HEK293 (cell line): Measurements from ENCODE around the gene ABLIM2.

Experiments used
- CTCF ChIA-PET: fragments of 350-600 bp; formaldehyde crosslinking; extraction: SDS; loops from one replicate; lab custom pipeline; 2021; ENCODE audit warnings: antibody characterized with exemption; lab: Yijun Ruan, JAX
- POLR2A ChIA-PET: fragments of 300-600 bp; formaldehyde crosslinking; extraction: SDS; loops from one replicate; lab custom pipeline; 2020; ENCODE audit warnings: antibody characterized with exemption, inconsistent platforms; lab: Yijun Ruan, JAX
- H3K27ac ChIP-seq: fragments of 200-500 bp; sonication (Bioruptor generic); 2 replicates; pipeline ENCODE4 v1.5.1; 2014; ENCODE audit warnings: low read depth, low read length, control low read depth, inconsistent platforms; ENCODE audit errors: extremely low read depth
- H3K36me3 ChIP-seq, 2 experiments: fragments of 200-500 bp in 1 of 2; sonication (Bioruptor generic) in 1 of 2; 1 replicate in 1 of 2; 2 replicates in 1 of 2; pipeline ENCODE4 v1.5.1; 2014 to 2017; ENCODE audit warnings: inconsistent platforms in 2 of 2, low read length in 2 of 2; ENCODE audit not compliant: control insufficient read depth in 2 of 2, insufficient read depth in 1 of 2
- H3K4me1 ChIP-seq: fragments of 200-500 bp; sonication (Bioruptor generic); 2 replicates; pipeline ENCODE4 v1.5.1; 2014; ENCODE audit warnings: mild to moderate bottlenecking, low read length, inconsistent platforms; ENCODE audit not compliant: control insufficient read depth, insufficient read depth
- H3K4me3 ChIP-seq: 2 replicates; pipeline ENCODE4 v1.5.1; 2011; ENCODE audit warnings: low read depth, mild to moderate bottlenecking, control low read depth, low read length, moderate library complexity
- H3K9me3 ChIP-seq: fragments of 200-500 bp; sonication (Bioruptor generic); 2 replicates; pipeline ENCODE4 v1.5.1; 2014; ENCODE audit warnings: low read depth, low read length, inconsistent platforms; ENCODE audit not compliant: control insufficient read depth, insufficient read depth
- GFI1B ChIP-seq: fragments of 450-650 bp; formaldehyde crosslinking; IDR thresholded peaks from 2 replicates; pipeline ENCODE4 v1.5.1; 2016; ENCODE audit warnings: missing biosample characterization, missing genetic modification characterization
- GLIS1 ChIP-seq: fragments of 450-650 bp; formaldehyde crosslinking; IDR thresholded peaks from 2 replicates; pipeline ENCODE4 v1.5.1; 2016; ENCODE audit warnings: missing biosample characterization, missing genetic modification characterization
- KLF8 ChIP-seq: fragments of 450-650 bp; formaldehyde crosslinking; IDR thresholded peaks from 2 replicates; pipeline ENCODE4 v1.5.1; 2016; ENCODE audit warnings: missing biosample characterization, missing genetic modification characterization
- KLF9 ChIP-seq: fragments of 450-650 bp; formaldehyde crosslinking; IDR thresholded peaks from 2 replicates; pipeline ENCODE4 v1.5.1; 2016; ENCODE audit warnings: missing biosample characterization, missing genetic modification characterization, low read depth
- SALL2 ChIP-seq: fragments of 450-650 bp; formaldehyde crosslinking; IDR thresholded peaks from 2 replicates; pipeline ENCODE4 v1.5.0; 2017; ENCODE audit warnings: missing biosample characterization, mild to moderate bottlenecking, missing genetic modification characterization, borderline replicate concordance
- SCRT1 ChIP-seq: fragments of 450-650 bp; formaldehyde crosslinking; IDR thresholded peaks from 2 replicates; pipeline ENCODE4 v1.5.1; 2016; ENCODE audit warnings: missing biosample characterization, missing genetic modification characterization, borderline replicate concordance
- TRIM28 ChIP-seq: IDR thresholded peaks from 2 replicates; pipeline ENCODE4 v1.6.1; 2011; ENCODE audit warnings: low read length, control low read depth, borderline replicate concordance
- TSHZ1 ChIP-seq: fragments of 450-650 bp; formaldehyde crosslinking; IDR thresholded peaks from 2 replicates; pipeline ENCODE4 v1.5.1; 2016; ENCODE audit warnings: missing biosample characterization, missing genetic modification characterization, borderline replicate concordance
- WT1 ChIP-seq: fragments of 450-650 bp; formaldehyde crosslinking; IDR thresholded peaks from 2 replicates; pipeline ENCODE4 v1.5.1; 2016; ENCODE audit warnings: missing biosample characterization, missing genetic modification characterization
- YY1 ChIP-seq: fragments of 450-650 bp; formaldehyde crosslinking; IDR thresholded peaks from 2 replicates; pipeline ENCODE4 v1.5.1; 2018; ENCODE audit warnings: missing biosample characterization, missing genetic modification characterization
- ZFP37 ChIP-seq: fragments of 450-650 bp; formaldehyde crosslinking; IDR thresholded peaks from 2 replicates; pipeline ENCODE4 v1.5.1; 2016; ENCODE audit warnings: missing biosample characterization, missing genetic modification characterization
- ZNF10 ChIP-seq: fragments of 450-650 bp; formaldehyde crosslinking; IDR thresholded peaks from 2 replicates; pipeline ENCODE4 v1.5.1; 2017; ENCODE audit warnings: missing biosample characterization, missing genetic modification characterization
- ZNF140 ChIP-seq: fragments of 450-650 bp; formaldehyde crosslinking; IDR thresholded peaks from 2 replicates; pipeline ENCODE4 v1.5.1; 2016; ENCODE audit warnings: missing biosample characterization, missing genetic modification characterization
- ZNF211 ChIP-seq: fragments of 450-650 bp; formaldehyde crosslinking; IDR thresholded peaks from 2 replicates; pipeline ENCODE4 v1.5.1; 2016; ENCODE audit warnings: low read depth, missing biosample characterization, missing genetic modification characterization
- ZNF214 ChIP-seq: fragments of 450-650 bp; formaldehyde crosslinking; IDR thresholded peaks from 2 replicates; pipeline ENCODE4 v1.5.1; 2017; ENCODE audit warnings: missing biosample characterization, mild to moderate bottlenecking, missing genetic modification characterization, borderline replicate concordance
- ZNF24 ChIP-seq: fragments of 450-650 bp; formaldehyde crosslinking; IDR thresholded peaks from 2 replicates; pipeline ENCODE4 v1.5.1; 2016; ENCODE audit warnings: missing biosample characterization, missing genetic modification characterization
- ZNF266 ChIP-seq: fragments of 450-650 bp; formaldehyde crosslinking; IDR thresholded peaks from 2 replicates; pipeline ENCODE4 v1.5.1; 2016; ENCODE audit warnings: missing biosample characterization, missing genetic modification characterization, low read depth
- ZNF341 ChIP-seq: fragments of 450-650 bp; formaldehyde crosslinking; IDR thresholded peaks from 2 replicates; pipeline ENCODE4; 2016; ENCODE audit warnings: low read depth, missing biosample characterization, missing genetic modification characterization
- ZNF366 ChIP-seq: fragments of 450-650 bp; formaldehyde crosslinking; conservative IDR thresholded peaks from 2 replicates; pipeline ENCODE4 v1.5.1; 2016; ENCODE audit warnings: missing biosample characterization, missing genetic modification characterization
- ZNF423 ChIP-seq: fragments of 450-650 bp; formaldehyde crosslinking; IDR thresholded peaks from 2 replicates; pipeline ENCODE4 v1.5.1; 2016; ENCODE audit warnings: missing biosample characterization, missing genetic modification characterization
- ZNF544 ChIP-seq: fragments of 450-650 bp; formaldehyde crosslinking; IDR thresholded peaks from 2 replicates; pipeline ENCODE4 v1.5.0; 2017; ENCODE audit warnings: missing biosample characterization, missing genetic modification characterization
- ZNF623 ChIP-seq: fragments of 450-650 bp; formaldehyde crosslinking; IDR thresholded peaks from 2 replicates; pipeline ENCODE4 v1.5.1; 2016; ENCODE audit warnings: missing biosample characterization, missing genetic modification characterization
- ZNF639 ChIP-seq: fragments of 450-650 bp; formaldehyde crosslinking; IDR thresholded peaks from 2 replicates; pipeline ENCODE4 v1.5.1; 2016; ENCODE audit warnings: missing biosample characterization, missing genetic modification characterization
- ZNF692 ChIP-seq: fragments of 450-650 bp; formaldehyde crosslinking; IDR thresholded peaks from 2 replicates; pipeline ENCODE4 v1.5.1; 2016; ENCODE audit warnings: missing biosample characterization, missing genetic modification characterization
- ZNF76 ChIP-seq: fragments of 450-650 bp; formaldehyde crosslinking; IDR thresholded peaks from 2 replicates; pipeline ENCODE4; 2016; ENCODE audit warnings: low read depth, missing biosample characterization, missing genetic modification characterization, borderline replicate concordance
- ZNF785 ChIP-seq: fragments of 450-650 bp; formaldehyde crosslinking; IDR thresholded peaks from 2 replicates; pipeline ENCODE4 v1.5.1; 2016; ENCODE audit warnings: missing biosample characterization, missing genetic modification characterization

The ABLIM2 gene

GRCh38 chr4:7959078-7959477 is 199.5 kb downstream of the ABLIM2 start (continued):
- no peak for TF ChIP-seq TSHZ1 (tag by site-specific recombination)
- TF ChIP-seq ZNF366 (tag by site-specific recombination), result no peak
- no peak for TF ChIP-seq ZNF692 (tag by site-specific recombination)
- TF ChIP-seq ZNF266 (tag by site-specific recombination), result no peak
- no peak for TF ChIP-seq SCRT1 (tag by site-specific recombination)
- TF ChIP-seq ZNF24 (tag by site-specific recombination), result no peak
- no peak for TF ChIP-seq ZNF341 (tag by site-specific recombination)
- no peak for TF ChIP-seq SALL2 (tag by site-specific recombination)
- TF ChIP-seq ZFP37 (tag by site-specific recombination), result no peak
- no peak for TF ChIP-seq YY1 (tag by site-specific recombination)
- no peak for TF ChIP-seq ZNF10 (tag by site-specific recombination)
- TF ChIP-seq ZNF623 (tag by site-specific recombination), result no peak
- TF ChIP-seq ZNF423 (tag by site-specific recombination), result no peak
- TF ChIP-seq ZNF785 (tag by site-specific recombination), result no peak

GRCh38 chr4:7956934-7957656 is 201.5 kb downstream of the ABLIM2 start:
- CTCF ChIA-PET, result interaction anchor here (1.1 to 1.3 kb wide), 2 partner anchors 30 to 195 kb away, joined by 3 to 6 read pairs; no protein-coding TSS in a partner anchor
- POLR2A ChIA-PET, result no interaction called here

GRCh38 chr4:7956270-7956808 is 202.3 kb downstream of the ABLIM2 start:
- Histone ChIP-seq H3K27ac (no peak overlapping the region), H3K36me3 (no peaks in the 10 kb centered on the region), H3K9me3 (no peaks in the 10 kb centered on the region), H3K4me3 (no peak overlapping the region), H3K4me1 (no peaks in the 10 kb centered on the region)
- no peak for TF ChIP-seq ZNF140 (tag by site-specific recombination)
- no peak for TF ChIP-seq ZNF214 (tag by site-specific recombination)
- no peak for TF ChIP-seq ZNF639 (tag by site-specific recombination)
- TF ChIP-seq ZNF544 (tag by site-specific recombination), result no peak
- no peak for TF ChIP-seq KLF8 (tag by site-specific recombination)
- no peak for TF ChIP-seq ZNF76 (tag by site-specific recombination)
- TF ChIP-seq GLIS1 (tag by site-specific recombination), result no peak
- no peak for TF ChIP-seq TRIM28
- no peak for TF ChIP-seq WT1 (tag by site-specific recombination)
- no peak for TF ChIP-seq ZNF423 (tag by site-specific recombination)
- no peak for TF ChIP-seq ZNF211
- no peak for TF ChIP-seq KLF9
- ChIA-PET CTCF (interaction anchor here (1.3 kb wide), 1 partner anchor 31 kb away, joined by 6 read pairs; no protein-coding TSS in a partner anchor), POLR2A (no interaction called here)

More at GRCh38 chr4:7956934-7957656, 201.5 kb downstream of the ABLIM2 start:
- TF ChIP-seq GFI1B (no peak), ZNF341 (tag by site-specific recombination) (peak; percentile 57)
- no peak overlapping the region for H3K4me3 ChIP-seq
- no peaks in the 10 kb centered on the region for H3K36me3 ChIP-seq
- no peak overlapping the region for H3K27ac ChIP-seq
- H3K9me3 ChIP-seq, result no peaks in the 10 kb centered on the region
- H3K4me1 ChIP-seq, result no peaks in the 10 kb centered on the region
